GM08714 (cell line): ENCODE measurements around the gene SORCS2.

ENCODE experiments used
- H3K4me3 ChIP-seq: fragments of 200-500 bp; sonication (Bioruptor generic); 2 replicates; pipeline ENCODE4 v1.5.1; 2014; ENCODE audit warnings: mild to moderate bottlenecking, low read length, inconsistent platforms
- ZNF274 ChIP-seq: IDR thresholded peaks from 2 replicates; pipeline ENCODE4 v1.6.1; 2012; ENCODE audit warnings: mild to moderate bottlenecking, low read depth, low read length

Gene SORCS2

GRCh38 chr4:7462509-7462971, 270.2 kb downstream of the SORCS2 start:
- no peak overlapping the region for H3K4me3 ChIP-seq
- no peak for TF ChIP-seq ZNF274

GRCh38 chr4:7463566-7464258, 271.4 kb downstream of the SORCS2 start:
- no peak for TF ChIP-seq ZNF274
- H3K4me3 ChIP-seq = no peak overlapping the region

GRCh38 chr4:7464259-7464655, 271.9 kb downstream of the SORCS2 start:
- TF ChIP-seq ZNF274 = no peak

GRCh38 chr4:7465017-7465416, 272.7 kb downstream of the SORCS2 start:
- no peak overlapping the region for H3K4me3 ChIP-seq
- TF ChIP-seq ZNF274 = no peak

More at GRCh38 chr4:7464259-7464655, 271.9 kb downstream of the SORCS2 start:
- no peak overlapping the region for H3K4me3 ChIP-seq

GRCh38 chr4:7466215-7466614, 273.9 kb downstream of the SORCS2 start:
- no peak overlapping the region for H3K4me3 ChIP-seq
- no peak for TF ChIP-seq ZNF274

GRCh38 chr4:7466904-7467303, 274.6 kb downstream of the SORCS2 start:
- no peak overlapping the region for H3K4me3 ChIP-seq
- no peak for TF ChIP-seq ZNF274

GRCh38 chr4:7467471-7467870, 275.1 kb downstream of the SORCS2 start:
- no peak for TF ChIP-seq ZNF274
- H3K4me3 ChIP-seq = no peak overlapping the region

- TF ChIP-seq ZNF274 = no peak
- no peak overlapping the region for H3K4me3 ChIP-seq
These were observed 276.7 kb downstream of the SORCS2 start for GRCh38 chr4:7469023-7469422.

- TF ChIP-seq ZNF274 = no peak
These were observed 277.8 kb downstream of the SORCS2 start for GRCh38 chr4:7470111-7470510.

GRCh38 chr4:7470522-7471128, 278.3 kb downstream of the SORCS2 start:
- TF ChIP-seq ZNF274 = no peak
- H3K4me3 ChIP-seq = no peak overlapping the region

More at GRCh38 chr4:7470111-7470510, 277.8 kb downstream of the SORCS2 start:
- H3K4me3 ChIP-seq = no peak overlapping the region

- no peak for TF ChIP-seq ZNF274
- H3K4me3 ChIP-seq = no peak overlapping the region
These were observed 280.2 kb downstream of the SORCS2 start for GRCh38 chr4:7472442-7473013.

- TF ChIP-seq ZNF274 = no peak
- H3K4me3 ChIP-seq = no peak overlapping the region
These were observed 280.7 kb downstream of the SORCS2 start for GRCh38 chr4:7473081-7473480.

- H3K4me3 ChIP-seq = no peak overlapping the region
- no peak for TF ChIP-seq ZNF274
These were observed 282.0 kb downstream of the SORCS2 start for GRCh38 chr4:7474320-7474719.

- no peak overlapping the region for H3K4me3 ChIP-seq
- no peak for TF ChIP-seq ZNF274
These were observed 282.9 kb downstream of the SORCS2 start for GRCh38 chr4:7475207-7475606.

GRCh38 chr4:7476820-7477219, 284.5 kb downstream of the SORCS2 start:
- TF ChIP-seq ZNF274 = no peak

More at GRCh38 chr4:7476820-7477219, 284.5 kb downstream of the SORCS2 start:
- H3K4me3 ChIP-seq = no peak overlapping the region
